Breast epithelium (tissue), 4 donors: ENCODE results near the gene PRKN. TPM values are rescaled to one million over a fixed set of nuclear protein-coding genes. Genes with fewer than 3 reads are reported as not detected.

Experiments used
- DNase-seq, 2 donors: peaks; one replicate each; pipeline ENCODE4 v3.0.0-alpha.2; 2019; ENCODE audit warnings: low spot score in 2 of 2
- H3K27ac ChIP-seq, 2 donors: fragments of 200-600 bp; sonication (generic) in 1 of 2; one replicate each; pipeline ENCODE4 v1.5.1; 2016 to 2019; ENCODE audit warnings: mild to moderate bottlenecking in 1 of 2
- H3K27me3 ChIP-seq, 2 donors: fragments of 200-600 bp; sonication (generic) in 1 of 2; one replicate each; pipeline versions ENCODE4 v1.5.1 to v1.6.0; 2017 to 2019; ENCODE audit warnings: control low read depth in 1 of 2, mild to moderate bottlenecking in 1 of 2
- H3K36me3 ChIP-seq: fragments of 200-600 bp; one replicate; pipeline ENCODE4 v1.5.1; 2019
- H3K4me1 ChIP-seq, 2 donors: fragments of 200-600 bp; sonication (generic); one replicate each; pipeline ENCODE4 v1.5.1; 2016 to 2019; ENCODE audit warnings: control low read depth in 1 of 2
- H3K4me3 ChIP-seq, 3 donors: fragments of 200-600 bp; sonication (generic); 1 replicate in 2 of 3; 2 replicates in 1 of 3; pipeline ENCODE4 v1.5.1; 2016 to 2019; ENCODE audit warnings: mild to moderate bottlenecking in 3 of 3, moderate library complexity in 2 of 3
- H3K9me3 ChIP-seq, 2 donors: fragments of 200-600 bp; sonication (generic) in 1 of 2; one replicate each; pipeline ENCODE4 v1.5.1; 2016 to 2019; ENCODE audit warnings: control low read depth in 1 of 2
- CTCF ChIP-seq, 3 donors: fragments of 450-650 bp; IDR thresholded peaks; one replicate each; pipeline ENCODE4 v1.5.1; 2016 to 2017; ENCODE audit warnings: antibody characterized with exemption in 3 of 3, mild to moderate bottlenecking in 3 of 3, moderate library complexity in 3 of 3
- POLR2A ChIP-seq: fragments of 450-650 bp; IDR thresholded peaks from one replicate; pipeline ENCODE4 v1.6.1; 2016; ENCODE audit warnings: antibody characterized with exemption, mild to moderate bottlenecking, moderate library complexity
- POLR2AphosphoS5 ChIP-seq, 3 donors: sonication (generic); formaldehyde crosslinking; IDR thresholded peaks; one replicate each; pipeline ENCODE4 v1.6.1; 2017; ENCODE audit warnings: antibody characterized with exemption in 3 of 3
- intact Hi-C: fragments of 100-400 bp; cut with DNase I; formaldehyde crosslinking; loops from one replicate; pipeline ENCODE4 v1.15.1; 2023; ENCODE audit warnings: low total_unique reads
- total RNA-seq, 3 donors: library from RNA; depleted of rRNA; stranded (reverse); fragments of >200 nt; gene quantifications; one replicate each; pipeline ENCODE4 v1.1.0, GENCODE V29; 2016

The PRKN gene
- total RNA-seq, 3 donors from 2014 or later: 7.2 to 19.0 (median 11.2) TPM

GRCh38 chr6:161639772-161640171, 1087.8 kb downstream of the PRKN start:
- Histone ChIP-seq H3K27me3 (no peaks in the 10 kb centered on the region), H3K4me1 (no peaks in the 10 kb centered on the region)
- no peak for TF ChIP-seq POLR2AphosphoS5 (IDR thresholded peaks at IDR 0.05)
- TF ChIP-seq CTCF (IDR thresholded peaks at IDR 0.05): no peak
- no peak for TF ChIP-seq POLR2A

GRCh38 chr6:161637658-161638057, 1089.9 kb downstream of the PRKN start:
- no peak for DNase-seq
- Histone ChIP-seq H3K27ac (no peak overlapping the region), H3K36me3 (no peaks in the 10 kb centered on the region), H3K4me1 (no peaks in the 10 kb centered on the region), H3K9me3 (no peaks in the 10 kb centered on the region), H3K27me3 (no peaks in the 10 kb centered on the region), H3K4me3 (no peak overlapping the region)
- TF ChIP-seq POLR2AphosphoS5 (IDR thresholded peaks at IDR 0.05) (no peak), CTCF (IDR thresholded peaks at IDR 0.05) (no peak), POLR2A (no peak)
- intact Hi-C loops: no loop called here

More at GRCh38 chr6:161639772-161640171, 1087.8 kb downstream of the PRKN start:
- Histone ChIP-seq H3K27ac (no peak overlapping the region), H3K36me3 (no peaks in the 10 kb centered on the region), H3K4me3 (no peak overlapping the region), H3K9me3 (no peaks in the 10 kb centered on the region)
- no peak for DNase-seq
- intact Hi-C loops: no loop called here

GRCh38 chr6:161636882-161637430, 1090.6 kb downstream of the PRKN start:
- no peaks in the 10 kb centered on the region for H3K27me3 ChIP-seq
- H3K27ac ChIP-seq: no peak overlapping the region
- no peaks in the 10 kb centered on the region for H3K4me1 ChIP-seq
- H3K4me3 ChIP-seq: no peak overlapping the region
- H3K9me3 ChIP-seq: no peaks in the 10 kb centered on the region
- no peaks in the 10 kb centered on the region for H3K36me3 ChIP-seq
- intact Hi-C loops: no loop called here
- no peak for DNase-seq
- TF ChIP-seq CTCF (IDR thresholded peaks at IDR 0.05) (no peak), POLR2A (no peak), POLR2AphosphoS5 (IDR thresholded peaks at IDR 0.05) (no peak)

- no peak overlapping the region for H3K4me3 ChIP-seq
- H3K27ac ChIP-seq: no peak overlapping the region
- intact Hi-C loops: no loop called here
- no peak for TF ChIP-seq CTCF (IDR thresholded peaks at IDR 0.05)
- TF ChIP-seq POLR2AphosphoS5 (IDR thresholded peaks at IDR 0.05): no peak
- TF ChIP-seq POLR2A: no peak
- no peaks in the 10 kb centered on the region for H3K4me1 ChIP-seq
- no peak for DNase-seq
- no peaks in the 10 kb centered on the region for H3K27me3 ChIP-seq
- H3K9me3 ChIP-seq: no peaks in the 10 kb centered on the region
- no peaks in the 10 kb centered on the region for H3K36me3 ChIP-seq
These were observed 1091.6 kb downstream of the PRKN start for GRCh38 chr6:161635975-161636374.

- Histone ChIP-seq H3K27me3 (no peaks in the 10 kb centered on the region), H3K4me1 (no peaks in the 10 kb centered on the region), H3K27ac (no peak overlapping the region), H3K36me3 (no peaks in the 10 kb centered on the region), H3K4me3 (no peak overlapping the region), H3K9me3 (no peaks in the 10 kb centered on the region)
- intact Hi-C loops: no loop called here
- no peak for TF ChIP-seq CTCF (IDR thresholded peaks at IDR 0.05)
- no peak for TF ChIP-seq POLR2A
- no peak for TF ChIP-seq POLR2AphosphoS5 (IDR thresholded peaks at IDR 0.05)
- no peak for DNase-seq
These were observed 1092.7 kb downstream of the PRKN start for GRCh38 chr6:161634916-161635315.
